B cell (primary cell): ENCODE results near the gene MCF2L.

ENCODE experiments used
- EZH2 ChIP-seq: IDR thresholded peaks from 2 replicates; pipeline ENCODE4 v1.6.1; 2012; ENCODE audit warnings: borderline replicate concordance, low read depth, mild to moderate bottlenecking, moderate library complexity, low read length; ENCODE audit not compliant: insufficient read depth, poor library complexity, severe bottlenecking
- TF ChIP-seq, protein P1 (sequence below): fragments of 200-600 bp; IDR thresholded peaks from one replicate; pipeline ENCODE4 v1.8.0; 2022; ENCODE audit warnings: antibody characterized with exemption, mild to moderate bottlenecking

GRCh38 chr13:113002206-113002912 is 33.3 kb downstream of the MCF2L start:
- no peak for TF ChIP-seq EZH2
- TF ChIP-seq, protein P1, sequence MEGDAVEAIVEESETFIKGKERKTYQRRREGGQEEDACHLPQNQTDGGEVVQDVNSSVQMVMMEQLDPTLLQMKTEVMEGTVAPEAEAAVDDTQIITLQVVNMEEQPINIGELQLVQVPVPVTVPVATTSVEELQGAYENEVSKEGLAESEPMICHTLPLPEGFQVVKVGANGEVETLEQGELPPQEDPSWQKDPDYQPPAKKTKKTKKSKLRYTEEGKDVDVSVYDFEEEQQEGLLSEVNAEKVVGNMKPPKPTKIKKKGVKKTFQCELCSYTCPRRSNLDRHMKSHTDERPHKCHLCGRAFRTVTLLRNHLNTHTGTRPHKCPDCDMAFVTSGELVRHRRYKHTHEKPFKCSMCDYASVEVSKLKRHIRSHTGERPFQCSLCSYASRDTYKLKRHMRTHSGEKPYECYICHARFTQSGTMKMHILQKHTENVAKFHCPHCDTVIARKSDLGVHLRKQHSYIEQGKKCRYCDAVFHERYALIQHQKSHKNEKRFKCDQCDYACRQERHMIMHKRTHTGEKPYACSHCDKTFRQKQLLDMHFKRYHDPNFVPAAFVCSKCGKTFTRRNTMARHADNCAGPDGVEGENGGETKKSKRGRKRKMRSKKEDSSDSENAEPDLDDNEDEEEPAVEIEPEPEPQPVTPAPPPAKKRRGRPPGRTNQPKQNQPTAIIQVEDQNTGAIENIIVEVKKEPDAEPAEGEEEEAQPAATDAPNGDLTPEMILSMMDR: no peak
